GM18517 (cell line): ENCODE results near the gene LSM3.

ENCODE experiments used
- ATAC-seq: cut with Tn5 transposase; IDR thresholded peaks from one replicate; pipeline ENCODE4 v1.9.1; 2021; ENCODE audit warnings: mild to moderate bottlenecking, moderate library complexity; ENCODE audit not compliant: unreplicated experiment

The LSM3 gene

DNA sequence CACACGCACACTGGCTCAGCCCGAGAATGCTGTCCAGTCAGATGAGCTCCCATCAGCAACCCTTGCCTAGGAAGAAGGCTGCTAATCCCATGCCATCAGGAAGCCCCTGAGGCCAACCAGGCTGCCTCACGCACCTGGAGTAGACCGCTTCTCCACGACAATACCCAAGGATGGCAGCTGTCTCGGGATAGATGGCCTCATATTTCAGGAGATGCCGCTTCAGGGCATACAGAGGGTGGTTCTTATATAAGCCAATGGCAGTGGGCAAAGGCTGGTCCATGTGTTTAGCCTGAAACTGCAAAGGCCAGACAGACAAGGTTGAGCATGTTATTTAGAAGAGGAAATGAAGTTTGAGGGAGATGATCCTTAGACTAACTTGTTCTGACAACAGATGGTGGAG is 22.4 kb upstream of the LSM3 start:
- ATAC-seq = no peak

GRCh38 chr3:14156843-14157561 is 21.6 kb upstream of the LSM3 start:
- ATAC-seq = no peak

DNA sequence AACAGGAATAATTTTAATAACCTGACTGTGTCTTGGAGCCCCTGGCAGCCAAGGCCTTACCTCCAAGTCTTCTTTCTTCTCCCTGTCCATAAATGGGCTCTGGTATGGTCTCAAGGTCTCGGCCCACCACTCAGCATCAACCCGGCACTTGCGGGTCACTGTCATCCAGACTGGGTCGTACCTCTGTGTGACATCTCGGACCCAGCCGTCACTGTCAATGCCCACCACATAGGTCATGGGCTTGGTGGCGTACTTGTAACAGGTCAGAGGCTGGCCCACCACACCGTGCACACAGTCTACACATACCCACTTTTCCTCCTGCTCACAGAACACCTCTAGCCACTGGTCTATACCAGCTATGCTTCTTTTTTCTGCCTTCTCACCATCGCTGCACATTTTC is 20.7 kb upstream of the LSM3 start:
- no peak for ATAC-seq

DNA sequence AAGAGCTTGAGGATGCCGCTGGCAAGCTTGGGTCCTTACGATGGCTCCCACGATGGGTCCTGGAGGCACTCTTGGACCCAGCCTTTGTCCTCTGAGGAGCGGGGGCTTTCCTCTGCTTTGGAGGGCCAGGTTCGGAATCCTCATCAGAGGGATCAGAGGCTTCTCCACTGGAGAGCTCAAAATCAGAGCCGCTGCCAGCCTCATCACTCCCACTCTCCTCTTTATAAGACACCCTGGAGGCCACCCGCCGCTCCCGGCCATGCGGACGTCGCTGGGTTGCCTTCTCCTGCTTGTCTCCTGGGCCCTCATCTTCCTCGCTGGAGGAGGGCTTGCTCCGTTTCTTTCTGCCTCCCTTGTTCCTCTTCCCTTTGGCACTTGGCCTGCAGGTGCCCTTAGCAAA is 20.2 kb upstream of the LSM3 start:
- ATAC-seq = no peak

DNA sequence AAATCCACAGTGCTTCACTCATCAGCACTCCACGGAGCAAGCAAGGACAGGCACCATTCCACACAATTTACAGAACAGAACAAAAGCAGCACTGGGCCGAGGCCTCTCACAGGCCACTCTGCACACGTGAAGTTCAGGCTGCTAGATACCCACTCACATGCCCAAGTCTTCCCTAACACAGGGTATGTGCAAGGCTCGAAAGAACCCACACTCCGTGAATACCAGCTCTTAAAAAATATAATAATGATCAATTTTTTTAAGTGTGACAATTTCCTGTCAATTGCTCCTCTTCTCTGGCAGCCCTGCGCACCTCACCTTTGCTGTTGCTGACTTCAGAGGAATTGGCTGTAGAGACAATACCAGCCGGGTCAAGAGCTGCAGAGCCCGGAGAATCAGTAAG is 19.2 kb upstream of the LSM3 start:
- no peak for ATAC-seq

- no peak for ATAC-seq
Measured at GRCh38 chr3:14161282-14161681, 17.3 kb upstream of the LSM3 start.

DNA sequence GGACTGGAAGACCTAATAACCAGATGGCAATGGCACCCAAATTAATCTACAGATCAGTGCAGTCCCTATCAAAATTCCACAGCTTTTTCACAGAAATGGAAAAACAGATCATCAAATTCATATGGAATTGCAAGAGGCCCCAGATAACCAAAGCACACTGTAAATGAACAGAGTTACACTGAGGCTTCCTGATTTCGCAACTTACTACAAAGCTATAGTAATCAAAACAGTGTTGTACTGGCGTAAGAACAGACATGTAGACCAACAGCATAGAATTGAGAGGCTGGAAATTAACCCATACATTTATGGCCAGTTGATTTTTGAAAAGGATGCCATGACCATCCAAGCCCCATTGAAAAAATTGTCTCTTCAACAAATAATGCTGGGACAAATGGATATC is 16.4 kb upstream of the LSM3 start:
- ATAC-seq = no peak

DNA sequence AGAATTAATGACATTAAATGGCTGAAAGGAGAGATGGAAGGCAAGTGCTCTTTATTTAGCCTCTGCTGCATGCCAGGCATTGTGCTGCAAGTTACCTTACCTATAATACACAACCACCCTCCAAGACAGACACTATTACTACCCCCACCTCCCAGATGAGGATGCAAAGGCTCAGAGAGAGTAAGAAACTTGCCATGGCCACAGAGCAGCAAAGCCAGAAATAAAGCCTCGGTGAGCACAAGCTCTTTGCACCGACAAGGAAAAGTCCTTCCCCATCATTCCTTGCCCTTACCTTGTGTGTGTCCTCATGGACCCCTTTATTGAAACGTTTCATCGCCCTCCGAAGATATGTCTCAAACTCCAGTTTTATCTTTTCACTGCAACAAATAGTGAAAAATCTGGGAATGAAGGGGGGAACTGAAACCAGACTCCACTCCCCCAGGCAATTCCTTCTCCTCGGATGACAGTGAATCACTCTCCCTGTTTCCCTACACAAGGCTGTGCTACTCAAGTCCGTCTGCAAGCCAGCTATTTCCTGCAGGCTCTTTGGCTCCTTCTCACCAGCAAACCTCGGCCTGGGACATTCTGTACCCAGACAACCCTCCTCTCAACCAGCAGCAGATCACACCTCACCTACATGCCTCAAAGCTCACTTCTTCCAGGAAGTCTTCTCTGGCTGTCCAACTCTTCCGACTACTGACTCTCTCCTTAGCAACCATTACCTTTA is 11.6 kb upstream of the LSM3 start:
- ATAC-seq = no peak

DNA sequence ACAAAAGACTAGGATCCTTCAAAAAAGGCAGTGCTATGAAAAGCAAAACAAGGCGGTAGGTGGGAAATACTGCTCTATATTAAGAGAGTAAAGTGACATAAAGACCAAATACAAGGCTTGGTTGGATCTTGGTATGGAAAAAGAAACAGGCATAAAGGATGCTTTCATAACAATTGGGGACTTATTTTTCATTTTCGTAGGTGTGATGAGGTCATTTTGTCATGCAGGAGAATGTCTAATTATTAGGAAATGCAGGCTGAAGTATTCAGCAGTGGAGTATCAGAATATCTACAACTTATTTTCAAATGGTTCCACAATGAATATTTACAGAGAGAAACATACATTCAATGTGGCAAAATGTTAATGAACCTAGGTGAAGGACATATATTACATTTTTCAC is 9.2 kb upstream of the LSM3 start:
- no peak for ATAC-seq

DNA sequence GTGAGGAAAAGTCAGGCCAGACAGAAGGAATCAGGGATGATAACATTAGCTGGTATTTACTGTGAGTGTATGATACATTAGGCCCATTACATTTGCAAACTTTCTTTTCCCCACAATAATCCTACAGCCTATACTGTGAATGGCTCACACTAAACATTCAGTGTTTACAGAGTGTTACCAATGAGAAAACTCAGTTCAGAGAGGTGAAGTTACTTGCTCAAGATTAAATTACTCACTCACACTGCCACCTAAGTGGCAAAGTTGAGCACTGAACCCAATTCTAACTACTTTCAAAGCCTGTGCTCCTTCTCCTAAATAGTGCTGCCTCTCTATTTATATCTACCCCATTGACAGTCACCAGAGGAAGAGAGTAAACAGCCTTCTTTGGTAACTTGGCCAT is 8.7 kb upstream of the LSM3 start:
- ATAC-seq = no peak

- no peak for ATAC-seq
Measured at GRCh38 chr3:14170531-14171159, 8.0 kb upstream of the LSM3 start.

GRCh38 chr3:14172496-14172895 is 6.1 kb upstream of the LSM3 start:
- no peak for ATAC-seq

DNA sequence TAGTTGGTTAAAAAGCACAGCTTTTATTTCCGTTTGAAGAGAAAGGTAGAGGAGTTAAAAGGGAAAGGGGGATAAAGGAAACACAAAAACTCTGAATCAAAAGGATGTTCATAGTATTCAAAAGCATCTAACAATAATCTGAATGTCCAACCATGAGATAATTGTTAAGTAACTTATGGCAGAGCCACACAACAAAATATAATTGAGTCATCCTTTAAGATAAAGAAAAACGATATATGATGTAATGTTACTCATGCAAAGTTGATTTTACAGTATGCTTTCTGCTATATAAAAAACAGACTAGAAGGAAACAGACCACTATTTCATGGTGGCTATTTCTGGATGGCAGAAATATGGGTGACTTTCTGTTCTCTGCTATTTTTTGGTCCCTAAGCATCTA is 4.1 kb upstream of the LSM3 start:
- ATAC-seq = no peak

GRCh38 chr3:14175383-14176037 is 3.1 kb upstream of the LSM3 start:
- no peak for ATAC-seq

DNA sequence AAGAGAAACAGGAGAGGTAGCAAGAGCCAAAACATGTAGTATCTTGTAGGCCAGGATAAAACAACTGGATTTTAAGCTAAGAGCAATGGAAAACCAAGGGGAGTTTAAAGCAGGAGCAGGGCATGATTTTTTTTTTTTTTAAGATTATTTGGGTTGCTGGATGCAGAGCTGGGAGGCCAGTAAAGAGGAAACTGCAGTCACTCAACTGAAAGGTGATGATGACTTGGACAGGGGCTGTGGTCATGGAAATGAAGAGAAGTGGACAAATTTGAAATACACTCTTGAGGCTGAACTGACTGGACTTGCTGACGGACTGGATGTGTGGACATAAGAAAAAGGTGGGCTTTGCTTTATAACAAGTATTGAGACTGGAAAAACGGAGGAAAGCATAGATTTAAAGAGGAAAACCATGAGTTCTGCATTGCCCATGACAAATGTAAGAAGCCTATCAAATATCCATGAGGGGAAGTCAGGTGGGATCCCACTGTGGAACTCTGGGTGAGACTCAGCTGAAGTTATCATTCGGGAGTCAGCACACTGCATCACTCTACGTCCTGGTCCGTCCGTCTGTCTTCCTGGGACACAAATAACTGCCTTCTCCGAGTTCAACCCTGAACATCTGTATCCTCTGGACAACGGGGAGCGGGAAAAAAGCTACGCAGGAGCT is 904 bp upstream of the LSM3 start:
- peak; percentile 6 for ATAC-seq

DNA sequence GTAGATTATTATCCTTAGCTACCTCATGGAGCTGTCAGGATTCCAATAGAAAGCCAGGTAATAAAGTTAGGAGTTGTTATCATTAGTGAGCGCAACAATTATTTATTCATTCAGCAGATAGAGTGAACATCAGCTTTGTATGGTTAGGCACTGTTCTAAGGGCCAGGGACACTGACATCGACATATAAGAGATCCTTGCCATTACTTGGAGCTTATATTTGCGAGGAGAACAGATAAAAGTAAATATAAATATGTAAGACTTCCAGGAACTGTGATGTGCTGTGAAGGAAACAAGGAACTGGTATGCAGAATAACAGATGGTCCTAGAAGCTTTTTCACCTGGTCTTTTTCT is 473 bp downstream of the LSM3 start:
- ATAC-seq = no peak

GRCh38 chr3:14179795-14180194 is 1.2 kb downstream of the LSM3 start:
- no peak for ATAC-seq

- ATAC-seq = no peak
Measured at GRCh38 chr3:14181253-14181652, 2.6 kb downstream of the LSM3 start.

- ATAC-seq = no peak
Measured at GRCh38 chr3:14183015-14183577, 4.5 kb downstream of the LSM3 start.

DNA sequence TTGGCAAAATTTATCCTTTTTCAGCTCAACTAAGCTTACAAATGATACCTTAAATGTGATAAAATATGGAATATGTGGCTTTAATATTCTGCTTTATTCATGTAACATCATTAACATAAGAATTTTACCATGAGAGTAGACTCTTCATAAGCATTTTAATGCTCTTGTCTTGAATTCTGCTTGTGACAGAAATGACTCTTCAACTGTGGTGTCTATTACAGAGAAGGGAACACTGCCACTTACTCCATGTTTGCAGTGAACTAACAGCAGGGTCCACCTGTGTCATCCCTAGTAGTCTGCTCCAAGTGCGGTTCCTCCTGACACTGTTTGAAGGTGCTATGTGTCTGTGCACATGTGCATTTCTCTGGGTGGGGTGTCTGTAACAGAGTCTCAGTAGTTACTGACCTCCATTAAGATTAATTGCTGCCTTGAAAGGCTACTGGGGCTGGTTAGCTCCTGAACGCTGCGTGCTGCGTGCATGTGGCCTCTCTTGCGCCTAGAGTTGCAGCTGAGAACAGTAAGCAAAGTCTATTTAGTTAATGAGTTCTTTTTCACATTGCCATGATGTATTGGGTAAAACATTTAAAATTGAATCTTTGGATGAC is 8.3 kb downstream of the LSM3 start:
- no peak for ATAC-seq
